ENCODE data around the gene STEAP1. TPM values are rescaled to one million over a fixed set of nuclear protein-coding genes. Genes with fewer than 3 reads are reported as not detected.
A peak's percentile ranks its signal among the peaks of the same experiment; 100 is the strongest.

STEAP1 gene
- total RNA-seq, 1 experiment from 2014 or later: 5.5 TPM

GRCh38 chr7:90210475-90210874 lies 56.2 kb downstream of the STEAP1 start:
- in situ Hi-C loops (cut with HindIII; ENCODE audit: low pct_unique_long_range_greater_than_20kb, low sequenced_read_pairs) (no loop called here), intact Hi-C loops (cut with micrococcal nuclease; ENCODE audit: unreplicated experiment) (no loop called here)
- POLR2A ChIA-PET: no interaction called here
- no TSS peak for BruUV-seq (replicated peaks)
- Histone ChIP-seq H3K27ac (ENCODE audit: low read length) (no peak overlapping the region), H3K4me3 (ENCODE audit: low read depth in 2 of 2, low read length in 2 of 2) (no peak overlapping the region), H3K4me1 (ENCODE audit: control insufficient read depth, insufficient read depth, low read length) (no peaks in the 10 kb centered on the region), H3K27me3 (ENCODE audit: control insufficient read depth, insufficient read depth, low read length) (no peaks in the 10 kb centered on the region; the same call in 1 of the 2 replicates), H3K36me3 (ENCODE audit: control insufficient read depth, insufficient read depth, low read length) (no peaks in the 10 kb centered on the region), H3K9me3 (ENCODE audit: control insufficient read depth, insufficient read depth, low read depth, low read length) (no peaks in the 10 kb centered on the region)
- ATAC-seq (no peak), DNase-seq (ENCODE audit: low read depth, low spot score) (no peak)
- TF ChIP-seq CTCF (IDR thresholded peaks at IDR 0.05) (no peak), POLR2AphosphoS5 (IDR thresholded peaks at IDR 0.05; ENCODE audit: low read depth, low read length) (no peak), TCF7L2 (IDR thresholded peaks at IDR 0.05; ENCODE audit: low read depth, low read length) (no peak), SIN3A (IDR thresholded peaks at IDR 0.05; ENCODE audit: borderline replicate concordance, insufficient read depth, low read depth, low read length) (no peak)
- CTCF ChIA-PET: no interaction called here

GRCh38 chr7:90210981-90211380 lies 56.7 kb downstream of the STEAP1 start:
- no TSS peak for BruUV-seq (replicated peaks)
- Histone ChIP-seq H3K4me1 (ENCODE audit: control insufficient read depth, insufficient read depth, low read length) (no peaks in the 10 kb centered on the region), H3K27me3 (ENCODE audit: control insufficient read depth, insufficient read depth, low read length) (no peaks in the 10 kb centered on the region; the same call in 1 of the 2 replicates), H3K36me3 (ENCODE audit: control insufficient read depth, insufficient read depth, low read length) (no peaks in the 10 kb centered on the region), H3K4me3 (ENCODE audit: low read depth in 2 of 2, low read length in 2 of 2) (peak overlapping the region; percentile 60 to 71), H3K9me3 (ENCODE audit: control insufficient read depth, insufficient read depth, low read depth, low read length) (no peaks in the 10 kb centered on the region), H3K27ac (ENCODE audit: low read length) (peak overlapping the region; percentile 66; the same call in 1 of the 2 replicates)
- in situ Hi-C loops (cut with HindIII; ENCODE audit: low pct_unique_long_range_greater_than_20kb, low sequenced_read_pairs) (no loop called here), intact Hi-C loops (cut with micrococcal nuclease; ENCODE audit: unreplicated experiment) (no loop called here)
- CTCF ChIA-PET: no interaction called here
- POLR2A ChIA-PET: no interaction called here
- ATAC-seq (peak; percentile 27), DNase-seq (ENCODE audit: low read depth, low spot score) (no peak)
- no peak for TF ChIP-seq SIN3A (IDR thresholded peaks at IDR 0.05; ENCODE audit: borderline replicate concordance, insufficient read depth, low read depth, low read length)
- no peak for TF ChIP-seq POLR2AphosphoS5 (IDR thresholded peaks at IDR 0.05; ENCODE audit: low read depth, low read length)
- no peak for TF ChIP-seq REST (IDR thresholded peaks at IDR 0.05; ENCODE audit: insufficient read depth in 1 of 2, low read depth in 2 of 2, low read length in 1 of 2)
- TF ChIP-seq TCF7L2 (IDR thresholded peaks at IDR 0.05; ENCODE audit: low read depth, low read length): no peak

GRCh38 chr7:90211391-90212148 lies 57.3 kb downstream of the STEAP1 start, which contains the start of gene STEAP2:
Gene STEAP2 (plus strand): TSS chr7:90211740. CDS start chr7:90225083, 13,343 bp downstream.
- ChIA-PET POLR2A (no interaction called here), CTCF (interaction anchor here (0.6 kb wide), 2 partner anchors 49 to 212 kb away, joined by 3 to 5 read pairs; no protein-coding TSS in a partner anchor)
- DNase-seq (ENCODE audit: low read depth, low spot score): peak; percentile 24
- intact Hi-C loops (cut with micrococcal nuclease; ENCODE audit: unreplicated experiment) (no loop called here), in situ Hi-C loops (cut with HindIII; ENCODE audit: low pct_unique_long_range_greater_than_20kb, low sequenced_read_pairs) (no loop called here)
- peak; percentile 99 for ATAC-seq
- peak; percentile 83 for TF ChIP-seq CTCF (IDR thresholded peaks at IDR 0.05)
- no peak for TF ChIP-seq REST (IDR thresholded peaks at IDR 0.05; ENCODE audit: insufficient read depth in 1 of 2, low read depth in 2 of 2, low read length in 1 of 2)
- TF ChIP-seq SIN3A (IDR thresholded peaks at IDR 0.05; ENCODE audit: borderline replicate concordance, insufficient read depth, low read depth, low read length): 0 out of 2 replicates have a peak, but pooled peaks have one; percentile 27
- BruUV-seq (replicated peaks): no TSS peak
- peak within 1 kb of the TSS; percentile 66 for H3K27ac ChIP-seq (ENCODE audit: low read length)
- peak within 1 kb of the TSS; percentile 60 to 71 for H3K4me3 ChIP-seq (ENCODE audit: low read depth in 2 of 2, low read length in 2 of 2)
- H3K4me1 ChIP-seq (ENCODE audit: control insufficient read depth, insufficient read depth, low read length): no peaks in the 10 kb centered on the region
- no peaks in the 10 kb centered on the region for H3K36me3 ChIP-seq (ENCODE audit: control insufficient read depth, insufficient read depth, low read length)
- no peaks in the 10 kb centered on the region; the same call in 1 of the 2 replicates for H3K27me3 ChIP-seq (ENCODE audit: control insufficient read depth, insufficient read depth, low read length)
- no peaks in the 10 kb centered on the region for H3K9me3 ChIP-seq (ENCODE audit: control insufficient read depth, insufficient read depth, low read depth, low read length)

Data from Panc1 (cell line).